HG03066 (cell line): Measurements from ENCODE around the gene GSPT2.
"Not testable (repeated sequence)": the region's sequence is repeated elsewhere in the genome, so short reads cannot be mapped to it uniquely, and the experiment has no call there.

Source experiments
- ATAC-seq: cut with Tn5 transposase; IDR thresholded peaks from one replicate; pipeline ENCODE4 v1.9.1; 2021; ENCODE audit warnings: low read depth; ENCODE audit not compliant: unreplicated experiment

The GSPT2 gene

GRCh38 chrX:51743179-51743957 lies at the start of gene GSPT2:
GSPT2 (plus strand) TSS chrX:51743442; CDS start chrX:51743627, 185 bp downstream.
- peak; percentile 97 for ATAC-seq

- ATAC-seq, result no peak
Observed at GRCh38 chrX:51694254-51694653, 49.0 kb upstream of the GSPT2 start.

- ATAC-seq, result no peak
Observed at GRCh38 chrX:51697397-51697796, 45.8 kb upstream of the GSPT2 start.

GRCh38 chrX:51710277-51711164 lies 32.7 kb upstream of the GSPT2 start, which contains the start of gene CENPVL1:
CENPVL1 (plus strand) TSS chrX:51710512; CDS start chrX:51710512, 0 bp downstream.
- ATAC-seq, result not testable (repeated sequence)

- not testable (repeated sequence) for ATAC-seq
Observed at GRCh38 chrX:51712943-51713647, 30.1 kb upstream of the GSPT2 start.

- no peak for ATAC-seq
Observed at GRCh38 chrX:51728202-51728601, 15.0 kb upstream of the GSPT2 start.

GRCh38 chrX:51737091-51737490 lies 6.2 kb upstream of the GSPT2 start:
- ATAC-seq, result no peak

- no peak for ATAC-seq
Observed at GRCh38 chrX:51742586-51742985, 656 bp upstream of the GSPT2 start.

- no peak for ATAC-seq
Observed at GRCh38 chrX:51747671-51748070, 4.4 kb downstream of the GSPT2 start.

GRCh38 chrX:51759055-51759839 lies 16.0 kb downstream of the GSPT2 start:
- ATAC-seq, result no peak

- no peak for ATAC-seq
Observed at GRCh38 chrX:51760657-51761056, 17.4 kb downstream of the GSPT2 start.

- ATAC-seq, result no peak
Observed at GRCh38 chrX:51766546-51766945, 23.3 kb downstream of the GSPT2 start.

- no peak for ATAC-seq
Observed at GRCh38 chrX:51776851-51777250, 33.6 kb downstream of the GSPT2 start.

- no peak for ATAC-seq
Observed at GRCh38 chrX:51779306-51779705, 36.1 kb downstream of the GSPT2 start.

GRCh38 chrX:51795136-51795535 lies 51.9 kb downstream of the GSPT2 start:
- no peak for ATAC-seq
